ENCODE data around the gene APBB2.

- TF ChIP-seq CTCF (conservative IDR thresholded peaks at IDR 0.05; ENCODE audit: low read depth in 2 of 2), result no peak
- TF ChIP-seq EZH2 (IDR thresholded peaks at IDR 0.05; ENCODE audit: low read depth, unreplicated experiment), result no peak
- TF ChIP-seq POLR2AphosphoS5 (IDR thresholded peaks at IDR 0.05; ENCODE audit: low read depth), result no peak
- no peak for TF ChIP-seq REST (IDR thresholded peaks at IDR 0.05; ENCODE audit: unreplicated experiment)
- no peak for TF ChIP-seq CREB1 (CRISPR knock-in tag; IDR thresholded peaks at IDR 0.05; ENCODE audit: low read depth)
- no peak for TF ChIP-seq EZH2phosphoT487 (IDR thresholded peaks at IDR 0.05; ENCODE audit: unreplicated experiment)
These were observed 110.7 kb downstream of the APBB2 start for GRCh38 chr4:41103657-41104056.
